Breast epithelium (tissue), 4 donors: ENCODE results near the gene ZSCAN1. TPM values are rescaled to one million over a fixed set of nuclear protein-coding genes. Genes with fewer than 3 reads are reported as not detected.
A peak's percentile ranks its signal among the peaks of the same experiment; 100 is the strongest.
"Not testable (repeated sequence)": the region's sequence is repeated elsewhere in the genome, so short reads cannot be mapped to it uniquely, and the experiment has no call there.

Experiments
- DNase-seq, 2 donors: peaks; one replicate each; pipeline ENCODE4 v3.0.0-alpha.2; 2019; ENCODE audit warnings: low spot score in 2 of 2
- H3K27ac ChIP-seq, 2 donors: fragments of 200-600 bp; sonication (generic) in 1 of 2; one replicate each; pipeline ENCODE4 v1.5.1; 2016 to 2019; ENCODE audit warnings: mild to moderate bottlenecking in 1 of 2
- H3K27me3 ChIP-seq, 2 donors: fragments of 200-600 bp; sonication (generic) in 1 of 2; one replicate each; pipeline versions ENCODE4 v1.5.1 to v1.6.0; 2017 to 2019; ENCODE audit warnings: control low read depth in 1 of 2, mild to moderate bottlenecking in 1 of 2
- H3K36me3 ChIP-seq: fragments of 200-600 bp; one replicate; pipeline ENCODE4 v1.5.1; 2019
- H3K4me1 ChIP-seq, 2 donors: fragments of 200-600 bp; sonication (generic); one replicate each; pipeline ENCODE4 v1.5.1; 2016 to 2019; ENCODE audit warnings: control low read depth in 1 of 2
- H3K4me3 ChIP-seq, 3 donors: fragments of 200-600 bp; sonication (generic); 1 replicate in 2 of 3; 2 replicates in 1 of 3; pipeline ENCODE4 v1.5.1; 2016 to 2019; ENCODE audit warnings: mild to moderate bottlenecking in 3 of 3, moderate library complexity in 2 of 3
- H3K9me3 ChIP-seq, 2 donors: fragments of 200-600 bp; sonication (generic) in 1 of 2; one replicate each; pipeline ENCODE4 v1.5.1; 2016 to 2019; ENCODE audit warnings: control low read depth in 1 of 2
- POLR2A ChIP-seq: fragments of 450-650 bp; IDR thresholded peaks from one replicate; pipeline ENCODE4 v1.6.1; 2016; ENCODE audit warnings: antibody characterized with exemption, mild to moderate bottlenecking, moderate library complexity
- POLR2AphosphoS5 ChIP-seq, 3 donors: sonication (generic); formaldehyde crosslinking; IDR thresholded peaks; one replicate each; pipeline ENCODE4 v1.6.1; 2017; ENCODE audit warnings: antibody characterized with exemption in 3 of 3
- intact Hi-C: fragments of 100-400 bp; cut with DNase I; formaldehyde crosslinking; loops from one replicate; pipeline ENCODE4 v1.15.1; 2023; ENCODE audit warnings: low total_unique reads
- total RNA-seq, 3 donors: library from RNA; depleted of rRNA; stranded (reverse); fragments of >200 nt; gene quantifications; one replicate each; pipeline ENCODE4 v1.1.0, GENCODE V29; 2016
- TF ChIP-seq, protein P1 (sequence below), 3 donors: fragments of 450-650 bp; IDR thresholded peaks; one replicate each; pipeline ENCODE4 v1.5.1; 2016 to 2017; ENCODE audit warnings: antibody characterized with exemption in 3 of 3, mild to moderate bottlenecking in 3 of 3, moderate library complexity in 3 of 3

ZSCAN1 gene
- total RNA-seq, 3 donors from 2014 or later: 1.3 TPM; not detected in 2

DNA sequence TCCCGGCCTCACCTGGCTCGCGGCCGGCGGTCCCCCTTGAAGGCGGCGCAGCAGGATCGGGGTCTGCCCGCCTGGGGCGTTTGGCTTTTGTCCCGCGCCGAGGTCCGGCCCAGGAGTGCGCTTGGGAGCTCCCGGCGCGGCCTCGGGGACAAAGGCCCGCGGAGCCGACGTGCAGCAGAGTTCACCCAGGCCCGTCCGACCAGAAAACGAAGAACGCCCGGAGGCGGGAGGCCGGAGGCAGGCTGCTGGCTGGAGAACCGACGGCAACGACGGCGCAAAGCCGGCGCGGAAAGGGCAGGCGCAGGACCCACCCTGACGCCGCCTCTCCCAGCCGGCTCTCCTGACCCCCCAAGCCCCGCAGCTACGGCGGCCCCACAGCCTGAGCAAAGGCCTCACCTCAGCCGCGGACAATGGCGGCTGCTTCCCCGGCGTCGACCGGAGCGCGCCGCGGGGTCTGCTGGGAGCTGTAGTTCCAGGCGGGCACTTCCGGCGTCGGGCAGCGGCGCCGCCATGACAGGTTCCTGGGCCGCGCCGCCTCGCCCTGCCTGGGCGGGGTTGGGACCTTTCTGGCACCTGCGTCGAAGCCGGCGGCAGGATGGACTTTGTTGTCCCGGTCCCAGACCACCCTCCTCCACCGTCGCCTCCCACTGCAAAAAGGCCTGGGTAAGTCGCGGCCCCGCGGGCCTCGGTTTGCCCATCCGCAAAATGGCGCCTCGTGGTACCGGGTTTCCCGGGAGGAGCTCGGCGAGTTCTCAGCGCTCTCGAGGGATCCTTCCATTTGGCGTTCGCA, 31.2 kb upstream of the ZSCAN1 start, which contains the start of gene ZNF606:
Gene ZNF606 (minus strand): TSS at position 437 of the 790 bp plus-strand sequence. CDS start 1,501 bp downstream, outside the sequence.
- TF ChIP-seq POLR2AphosphoS5 (IDR thresholded peaks at IDR 0.05) (peak; percentile 69 to 93 (median 78)), POLR2A (peak; percentile 71)
- TF ChIP-seq, protein P1, sequence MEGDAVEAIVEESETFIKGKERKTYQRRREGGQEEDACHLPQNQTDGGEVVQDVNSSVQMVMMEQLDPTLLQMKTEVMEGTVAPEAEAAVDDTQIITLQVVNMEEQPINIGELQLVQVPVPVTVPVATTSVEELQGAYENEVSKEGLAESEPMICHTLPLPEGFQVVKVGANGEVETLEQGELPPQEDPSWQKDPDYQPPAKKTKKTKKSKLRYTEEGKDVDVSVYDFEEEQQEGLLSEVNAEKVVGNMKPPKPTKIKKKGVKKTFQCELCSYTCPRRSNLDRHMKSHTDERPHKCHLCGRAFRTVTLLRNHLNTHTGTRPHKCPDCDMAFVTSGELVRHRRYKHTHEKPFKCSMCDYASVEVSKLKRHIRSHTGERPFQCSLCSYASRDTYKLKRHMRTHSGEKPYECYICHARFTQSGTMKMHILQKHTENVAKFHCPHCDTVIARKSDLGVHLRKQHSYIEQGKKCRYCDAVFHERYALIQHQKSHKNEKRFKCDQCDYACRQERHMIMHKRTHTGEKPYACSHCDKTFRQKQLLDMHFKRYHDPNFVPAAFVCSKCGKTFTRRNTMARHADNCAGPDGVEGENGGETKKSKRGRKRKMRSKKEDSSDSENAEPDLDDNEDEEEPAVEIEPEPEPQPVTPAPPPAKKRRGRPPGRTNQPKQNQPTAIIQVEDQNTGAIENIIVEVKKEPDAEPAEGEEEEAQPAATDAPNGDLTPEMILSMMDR (IDR thresholded peaks at IDR 0.05): no peak
- intact Hi-C loops: no loop called here
- Histone ChIP-seq H3K36me3 (peaks cover 22% of the 10 kb centered on the region), H3K27ac (peak within 1 kb of the TSS; percentile 95 to 97), H3K9me3 (peaks cover 56 to 76% of the 10 kb centered on the region in 2 donors), H3K4me1 (peaks cover 0 to 8% of the 10 kb centered on the region in 2 donors), H3K27me3 (no peaks in the 10 kb centered on the region), H3K4me3 (peak within 1 kb of the TSS; percentile 76 to 96 (median 96))
- DNase-seq: peak; percentile 77 to 83

DNA sequence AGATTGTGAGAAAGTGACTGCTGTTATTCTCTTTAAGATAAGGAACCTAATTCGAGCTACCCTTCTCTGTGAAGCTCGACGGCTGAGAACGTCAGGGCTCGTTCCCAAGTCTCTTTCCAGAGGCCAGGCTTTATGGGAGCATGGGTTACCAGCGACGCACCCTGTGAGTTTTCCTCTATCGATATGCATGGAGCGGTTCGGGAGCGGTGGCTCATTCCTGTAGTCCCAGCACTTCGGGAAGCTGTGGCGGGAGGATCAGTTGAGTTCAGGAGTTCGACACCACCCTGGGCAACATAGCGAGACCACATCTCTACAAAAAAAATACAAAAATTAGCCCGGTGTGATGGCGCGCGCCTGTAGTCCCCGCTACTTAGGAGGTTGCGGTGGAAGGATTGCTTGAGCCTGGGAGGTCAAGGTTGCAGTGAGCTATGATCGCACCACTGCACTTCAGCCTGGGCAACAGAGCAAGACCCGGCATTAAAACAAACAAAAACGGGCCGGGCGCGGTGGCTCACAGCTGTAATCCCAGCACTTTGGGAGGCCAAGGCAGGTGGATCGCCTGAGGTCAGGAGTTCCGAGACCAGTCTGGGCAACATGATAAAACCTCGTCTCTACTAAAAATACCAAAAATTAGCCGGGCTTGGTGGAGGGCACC, 30.5 kb upstream of the ZSCAN1 start:
- no peak for DNase-seq
- H3K27ac ChIP-seq: peak overlapping the region; percentile 95 to 97
- peaks cover 22% of the 10 kb centered on the region for H3K36me3 ChIP-seq
- intact Hi-C loops: no loop called here
- peaks cover 60 to 78% of the 10 kb centered on the region in 2 donors for H3K9me3 ChIP-seq
- TF ChIP-seq POLR2A (no peak), POLR2AphosphoS5 (IDR thresholded peaks at IDR 0.05) (no peak)
- TF ChIP-seq, protein P1 (IDR thresholded peaks at IDR 0.05): no peak
- no peaks in the 10 kb centered on the region for H3K27me3 ChIP-seq
- peaks cover 0 to 8% of the 10 kb centered on the region in 2 donors for H3K4me1 ChIP-seq
- peak overlapping the region; percentile 76 to 96 (median 96) for H3K4me3 ChIP-seq

DNA sequence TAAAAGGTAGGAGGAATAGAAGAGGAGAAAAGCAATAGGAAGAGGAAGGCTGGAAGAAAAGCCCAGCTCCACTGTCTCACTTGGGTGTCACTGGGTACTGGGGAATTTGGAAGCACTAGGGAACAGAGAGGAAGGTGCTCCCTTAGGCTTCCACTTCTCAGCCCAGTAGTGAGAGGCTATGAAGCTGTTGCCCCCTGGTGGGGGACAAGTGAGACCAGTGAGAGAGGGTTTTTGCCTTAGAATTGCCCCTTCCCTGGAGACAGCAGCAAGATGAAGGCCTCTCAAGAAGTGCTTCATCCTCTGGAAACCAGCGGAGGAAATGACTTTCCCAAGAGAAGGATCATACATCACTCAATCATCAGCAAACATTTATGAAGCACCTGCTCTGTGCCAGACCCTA, 26.5 kb upstream of the ZSCAN1 start:
- H3K4me3 ChIP-seq: no peak overlapping the region
- H3K36me3 ChIP-seq: peaks cover 7% of the 10 kb centered on the region
- H3K27me3 ChIP-seq: no peaks in the 10 kb centered on the region
- H3K4me1 ChIP-seq: no peaks in the 10 kb centered on the region
- no peak for TF ChIP-seq POLR2AphosphoS5 (IDR thresholded peaks at IDR 0.05)
- TF ChIP-seq POLR2A: no peak
- TF ChIP-seq, protein P1 (IDR thresholded peaks at IDR 0.05): no peak
- intact Hi-C loops: no loop called here
- H3K9me3 ChIP-seq: peaks cover 62 to 68% of the 10 kb centered on the region in 2 donors
- DNase-seq: no peak
- no peak overlapping the region for H3K27ac ChIP-seq

DNA sequence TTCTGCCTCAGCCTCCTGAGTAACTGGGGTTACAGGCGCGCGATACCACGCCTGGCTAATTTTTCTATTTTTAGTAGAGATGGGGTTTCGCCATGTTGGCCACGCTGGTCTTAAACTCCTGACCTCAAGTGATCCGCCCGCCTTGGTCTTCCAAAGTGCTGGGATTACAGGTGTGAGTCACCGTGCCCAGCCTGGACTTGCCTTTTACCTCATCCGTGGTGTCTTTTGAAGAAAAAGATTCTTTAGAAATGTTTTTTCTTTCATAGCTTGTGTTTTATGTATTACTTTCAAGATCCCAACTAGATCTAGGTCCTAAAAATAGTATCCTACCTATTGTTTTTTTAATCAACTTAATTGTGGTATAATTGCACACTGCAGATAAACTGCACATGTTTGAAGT, 24.9 kb upstream of the ZSCAN1 start:
- H3K36me3 ChIP-seq, intact Hi-C loops, H3K27me3 ChIP-seq, H3K4me3 ChIP-seq, H3K4me1 ChIP-seq: not testable (repeated sequence)
- peak overlapping the region; percentile 88 to 96 for H3K27ac ChIP-seq
- H3K9me3 ChIP-seq: peaks cover 58 to 79% of the 10 kb centered on the region in 2 donors
- peak in 1 of 2 donors; percentile 44 for DNase-seq

- TF ChIP-seq, protein P1 (IDR thresholded peaks at IDR 0.05): no peak
- TF ChIP-seq POLR2A: no peak
- Histone ChIP-seq H3K27me3 (no peaks in the 10 kb centered on the region), H3K9me3 (peaks cover 54 to 75% of the 10 kb centered on the region in 2 donors), H3K4me3 (peak overlapping the region; percentile 39 to 79 (median 48)), H3K36me3 (peaks cover 7% of the 10 kb centered on the region), H3K27ac (peak overlapping the region; percentile 88 to 96), H3K4me1 (no peaks in the 10 kb centered on the region)
- DNase-seq: no peak
- intact Hi-C loops: no loop called here
Measured at GRCh38 chr19:58009301-58009665, 24.5 kb upstream of the ZSCAN1 start.
